ENCODE data around the gene PITPNC1. TPM values are rescaled to one million over a fixed set of nuclear protein-coding genes. Genes with fewer than 3 reads are reported as not detected.
"Not testable (repeated sequence)": the region's sequence is repeated elsewhere in the genome, so short reads cannot be mapped to it uniquely, and the experiment has no call there.

Gene PITPNC1
- total RNA-seq, 1 experiment from 2014 or later: 34.5 TPM

- DNase-seq (ENCODE audit: extremely low read depth, low read depth): no peak
These were observed 259.9 kb downstream of the PITPNC1 start for GRCh38 chr17:67636834-67637520.

- no peak for DNase-seq (ENCODE audit: extremely low read depth, low read depth)
These were observed 261.0 kb downstream of the PITPNC1 start for GRCh38 chr17:67637901-67638641.

DNA sequence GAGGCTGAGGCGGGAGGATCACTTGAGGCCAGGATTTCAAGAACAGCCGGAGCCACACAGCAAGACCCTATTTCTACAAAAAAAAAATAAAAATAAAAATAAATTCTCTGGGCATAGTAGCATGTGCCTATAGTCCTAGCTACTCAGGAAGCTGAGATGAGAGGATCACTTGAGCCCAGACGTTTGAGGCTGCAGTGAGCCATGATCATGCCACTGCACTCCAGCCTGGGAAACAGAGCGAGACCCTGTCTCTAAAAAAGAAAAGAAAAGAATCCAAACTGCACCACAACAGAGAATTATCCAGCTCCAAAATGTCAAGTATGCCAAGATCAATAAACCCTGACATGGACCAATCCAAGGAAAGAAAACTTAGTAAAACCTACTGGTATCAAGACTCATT lies 261.8 kb downstream of the PITPNC1 start:
- no peak for DNase-seq (ENCODE audit: extremely low read depth, low read depth)

- DNase-seq (ENCODE audit: extremely low read depth, low read depth): no peak
These were observed 262.5 kb downstream of the PITPNC1 start for GRCh38 chr17:67639555-67639954.

DNA sequence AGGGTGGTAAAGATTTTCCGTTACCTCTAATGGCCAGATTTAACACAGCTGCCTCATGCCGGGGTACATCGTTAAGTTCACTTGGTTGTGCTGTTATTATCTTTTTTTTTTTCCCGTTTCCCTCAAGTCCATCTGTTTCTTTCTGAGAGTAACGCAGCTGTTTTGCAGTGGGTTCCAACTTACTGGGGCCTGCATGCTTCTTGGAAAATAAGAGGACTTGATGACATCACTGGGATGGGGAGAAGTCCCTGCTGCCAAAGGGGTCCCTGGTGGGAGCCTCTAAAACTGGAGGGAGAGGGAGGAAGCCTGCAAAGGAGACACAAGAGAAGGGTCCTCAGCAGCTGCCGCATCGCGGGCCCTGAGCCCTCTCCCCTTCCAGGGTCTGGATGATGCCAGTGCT lies 262.9 kb downstream of the PITPNC1 start:
- no peak for DNase-seq (ENCODE audit: extremely low read depth, low read depth)

GRCh38 chr17:67642488-67642887 lies 265.4 kb downstream of the PITPNC1 start:
- DNase-seq (ENCODE audit: extremely low read depth, low read depth): no peak

GRCh38 chr17:67644061-67644460 lies 267.0 kb downstream of the PITPNC1 start:
- no peak for DNase-seq (ENCODE audit: extremely low read depth, low read depth)

GRCh38 chr17:67645195-67645594 lies 268.1 kb downstream of the PITPNC1 start:
- not testable (repeated sequence) for DNase-seq (ENCODE audit: extremely low read depth, low read depth)

- no peak for DNase-seq (ENCODE audit: extremely low read depth, low read depth)
These were observed 269.4 kb downstream of the PITPNC1 start for GRCh38 chr17:67646472-67646871.

- no peak for DNase-seq (ENCODE audit: extremely low read depth, low read depth)
These were observed 270.4 kb downstream of the PITPNC1 start for GRCh38 chr17:67647482-67647881.

- no peak for DNase-seq (ENCODE audit: extremely low read depth, low read depth)
These were observed 271.2 kb downstream of the PITPNC1 start for GRCh38 chr17:67648032-67648905.

- not testable (repeated sequence) for DNase-seq (ENCODE audit: extremely low read depth, low read depth)
These were observed 271.8 kb downstream of the PITPNC1 start for GRCh38 chr17:67648906-67649295.

DNA sequence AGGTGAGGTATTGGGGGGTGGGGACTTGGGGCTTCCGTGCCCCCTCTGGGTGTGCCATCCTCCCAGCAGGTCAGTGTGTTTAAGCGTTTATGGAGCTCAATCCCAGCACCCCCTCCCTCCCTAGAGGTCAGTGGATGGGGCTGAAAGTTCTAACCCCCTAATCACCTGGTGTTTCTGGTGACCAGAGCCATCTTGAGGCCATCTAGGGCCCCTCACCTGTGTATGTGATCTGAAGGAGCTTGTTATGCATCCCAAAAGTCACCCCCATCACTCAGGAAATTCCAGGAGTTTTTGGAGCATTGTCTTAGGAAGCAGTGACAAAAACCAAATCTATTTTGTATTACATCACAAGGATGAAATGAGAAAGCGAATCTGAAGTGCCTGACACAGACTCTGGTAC lies 272.8 kb downstream of the PITPNC1 start:
- DNase-seq (ENCODE audit: extremely low read depth, low read depth): no peak

- DNase-seq (ENCODE audit: extremely low read depth, low read depth): not testable (repeated sequence)
These were observed 274.1 kb downstream of the PITPNC1 start for GRCh38 chr17:67651218-67651579.

GRCh38 chr17:67652433-67652832 lies 275.4 kb downstream of the PITPNC1 start:
- DNase-seq (ENCODE audit: extremely low read depth, low read depth): no peak

DNA sequence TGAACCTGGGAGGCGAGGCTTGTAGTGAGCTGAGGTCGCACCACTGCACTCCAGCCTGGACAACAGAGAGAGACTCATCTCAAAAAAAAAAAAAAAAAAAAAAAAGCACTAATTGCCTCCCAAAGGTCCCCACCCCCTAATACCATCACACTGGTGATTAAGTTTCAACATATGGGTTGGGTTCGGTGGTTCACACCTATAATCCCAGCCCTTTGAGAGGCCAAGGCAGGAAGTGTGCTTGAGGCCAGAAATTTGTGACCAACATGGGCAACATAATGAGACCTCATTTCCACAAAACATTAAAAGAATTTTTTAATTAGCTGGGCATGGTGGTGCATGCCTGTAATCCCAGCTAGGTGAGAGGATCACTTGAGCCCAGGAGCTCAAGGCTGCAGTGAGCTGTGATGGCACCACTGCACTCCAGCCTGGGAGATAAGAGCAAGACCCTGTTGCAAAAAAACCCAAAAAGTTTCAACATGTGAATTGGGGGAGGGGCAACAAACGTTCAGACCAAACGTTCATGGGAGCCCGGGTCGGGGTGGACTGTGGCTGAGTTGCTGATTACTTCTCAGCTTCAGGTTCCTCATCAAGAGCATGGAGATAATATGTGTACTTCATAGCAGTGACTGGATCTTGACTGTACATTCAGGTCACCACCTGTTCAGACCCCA lies 278.5 kb downstream of the PITPNC1 start:
- no peak for DNase-seq (ENCODE audit: extremely low read depth, low read depth)

GRCh38 chr17:67656494-67657203 lies 279.6 kb downstream of the PITPNC1 start:
- DNase-seq (ENCODE audit: extremely low read depth, low read depth): no peak

- no peak for DNase-seq (ENCODE audit: extremely low read depth, low read depth)
These were observed 280.5 kb downstream of the PITPNC1 start for GRCh38 chr17:67657596-67657995.

GRCh38 chr17:67658265-67658664 lies 281.2 kb downstream of the PITPNC1 start:
- DNase-seq (ENCODE audit: extremely low read depth, low read depth): no peak

DNA sequence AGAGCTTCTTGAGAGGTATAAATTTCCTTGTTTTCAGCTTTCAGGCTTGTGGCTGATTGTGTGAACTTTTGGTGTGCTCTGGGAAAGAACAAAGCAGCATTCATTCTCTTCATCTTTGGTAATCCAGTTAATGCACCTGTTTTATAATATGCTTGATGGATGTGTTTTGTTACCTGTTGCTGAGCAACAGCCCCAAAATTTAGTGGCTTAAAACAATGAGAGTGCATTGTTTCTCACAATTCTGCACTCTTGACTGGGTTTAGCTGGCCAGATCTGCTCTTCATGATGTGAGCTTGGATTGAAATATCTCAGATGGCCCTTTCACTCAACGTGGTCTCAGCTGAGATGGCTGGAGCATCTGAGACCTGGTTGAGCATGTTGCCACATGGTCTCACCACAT lies 281.9 kb downstream of the PITPNC1 start:
- DNase-seq (ENCODE audit: extremely low read depth, low read depth): no peak
